K562 (cell line): ENCODE measurements around the gene SLC1A4. TPM values are rescaled to one million over a fixed set of nuclear protein-coding genes. Genes with fewer than 3 reads are reported as not detected.

Source experiments
- ATAC-seq: fragments of 200-7000 bp; cut with Tn5 transposase; 3 replicates; pipeline ENCODE4 v1.9.1; 2020; ENCODE audit warnings: moderate library complexity
- BruUV-seq: library from RNA; stranded (reverse); fragments of 400-500 nt; replicated peaks from 2 replicates; lab custom pipeline; 2021; lab: Mats Ljungman, UMichigan
- CTCF ChIA-PET: fragments of 300-600 bp; formaldehyde crosslinking; extraction: SDS; loops from one replicate; lab custom pipeline; 2021; ENCODE audit warnings: low intra/inter-chr PET ratio; lab: Yijun Ruan, JAX
- POLR2A ChIA-PET: fragments of 300-600, 350-650 bp; sonication (Branson Sonifier 250); formaldehyde crosslinking; extraction: SDS; loops from one replicate; lab custom pipeline; 2021; ENCODE audit warnings: antibody characterized with exemption, inconsistent platforms; lab: Yijun Ruan, JAX
- DNase-seq, 4 experiments: peaks; one replicate each; pipeline versions ENCODE4 v3.0.0 to v3.0.0-alpha.2; 2011 to 2018; ENCODE audit warnings: low spot score in 3 of 4, mixed read lengths in 3 of 4; ENCODE audit errors: extremely low read depth in 1 of 4
- FAIRE-seq: peaks from 2 replicates; lab custom pipeline; 2011; peaks lifted over from hg19 to GRCh38; lab: Jason Lieb, UNC
- H2AFZ ChIP-seq: 2 replicates; pipeline ENCODE4 v1.6.0; 2011; ENCODE audit warnings: low read depth, low read length, control low read depth, inconsistent platforms
- H3K27ac ChIP-seq: fragments of 200-600 bp; 3 replicates; pipeline ENCODE4 v1.8.0; 2011; ENCODE audit warnings: low read depth, mild to moderate bottlenecking, control low read depth, inconsistent platforms, low read length, moderate library complexity, mixed read lengths; ENCODE audit errors: extremely low read depth
- H3K27me3 ChIP-seq, 2 experiments: fragments of 300-600 bp in 1 of 2; 2 replicates in 1 of 2; 3 replicates in 1 of 2; pipeline versions ENCODE4 v1.6.0 to v1.8.0; 2011; ENCODE audit warnings: inconsistent platforms in 2 of 2, low read length in 2 of 2, mild to moderate bottlenecking in 1 of 2, mixed read lengths in 1 of 2, moderate library complexity in 1 of 2; ENCODE audit not compliant: control insufficient read depth in 2 of 2, insufficient read depth in 2 of 2
- H3K36me3 ChIP-seq: fragments of 300-600 bp; 3 replicates; pipeline ENCODE4 v1.8.0; 2011; ENCODE audit warnings: mild to moderate bottlenecking, low read length, inconsistent platforms; ENCODE audit not compliant: control insufficient read depth, insufficient read depth
- H3K4me1 ChIP-seq, 2 experiments: fragments of 200-600 bp in 1 of 2; replicated peaks in 1 of 2; 2 replicates in 1 of 2; 3 replicates in 1 of 2; pipeline versions ENCODE4 v1.5.1 to v1.8.0; 2011; ENCODE audit warnings: inconsistent platforms in 2 of 2, low read length in 2 of 2, mild to moderate bottlenecking in 1 of 2, mixed read lengths in 1 of 2, moderate library complexity in 1 of 2; ENCODE audit not compliant: control insufficient read depth in 2 of 2, insufficient read depth in 2 of 2
- H3K4me2 ChIP-seq: 2 replicates; pipeline ENCODE4 v1.6.1; 2011; ENCODE audit warnings: low read length, control low read depth, inconsistent platforms, mixed read lengths; ENCODE audit not compliant: insufficient read depth
- H3K4me3 ChIP-seq: fragments of 200-600 bp; sonication (generic), shearing (Covaris generic); 2 replicates; pipeline ENCODE4 v1.5.1; 2016; ENCODE audit warnings: control low read depth, inconsistent platforms
- H3K79me2 ChIP-seq: fragments of 200-600 bp; 3 replicates; pipeline ENCODE4 v1.8.0; 2011; ENCODE audit warnings: low read length, inconsistent platforms; ENCODE audit not compliant: control insufficient read depth, insufficient read depth
- H3K9ac ChIP-seq, 2 experiments: 2 replicates each; pipeline versions ENCODE4 v1.6.0 to v1.6.1; 2011; ENCODE audit warnings: low read depth in 2 of 2, low read length in 2 of 2, control low read depth in 1 of 2, inconsistent platforms in 1 of 2, mild to moderate bottlenecking in 1 of 2, mixed read lengths in 1 of 2; ENCODE audit not compliant: insufficient read depth in 1 of 2
- H3K9me1 ChIP-seq: one replicate; pipeline ENCODE4 v1.6.0; 2011; ENCODE audit warnings: inconsistent platforms, mild to moderate bottlenecking, low read length, moderate library complexity; ENCODE audit not compliant: control insufficient read depth, insufficient read depth
- H3K9me3 ChIP-seq: replicated peaks from 2 replicates; pipeline ENCODE4 v1.5.1; 2011; ENCODE audit warnings: low read depth, low read length, inconsistent platforms; ENCODE audit not compliant: control insufficient read depth, insufficient read depth
- H4K20me1 ChIP-seq: replicated peaks from 2 replicates; pipeline ENCODE4 v1.6.1; 2011; ENCODE audit warnings: low read length, inconsistent platforms, mixed read lengths; ENCODE audit not compliant: control insufficient read depth, insufficient read depth
- BMI1 ChIP-seq: fragments of 150-350 bp; IDR thresholded peaks from 2 replicates; pipeline ENCODE4 v1.6.1; 2014; ENCODE audit warnings: low read length
- MTA1 ChIP-seq: fragments of 450-650 bp; IDR thresholded peaks from 2 replicates; pipeline ENCODE4 v1.6.1; 2017; ENCODE audit warnings: borderline replicate concordance
- RCOR1 ChIP-seq, 2 experiments: IDR thresholded peaks; 2 replicates each; pipeline ENCODE4 v1.6.1; 2012; ENCODE audit warnings: low read depth in 2 of 2, low read length in 2 of 2, borderline replicate concordance in 1 of 2, improper control_type of control experiment in 1 of 2
- ZNF121 ChIP-seq: sonication (generic); formaldehyde crosslinking; conservative IDR thresholded peaks from 2 replicates; pipeline ENCODE4 v1.8.0; 2022; ENCODE audit warnings: missing genetic modification reagents
- ZNF263 ChIP-seq: sonication (generic); formaldehyde crosslinking; IDR thresholded peaks from 2 replicates; pipeline ENCODE4 v1.8.0; 2022; ENCODE audit warnings: mild to moderate bottlenecking, missing genetic modification reagents, borderline replicate concordance
- ZNF584 ChIP-seq: fragments of 200-800 bp; sonication (Bioruptor generic); IDR thresholded peaks from 2 replicates; pipeline ENCODE4 v1.6.1; 2016; ENCODE audit warnings: low read depth, mild to moderate bottlenecking, missing genetic modification characterization, missing compliant biosample characterization
- WGBS: fragments of 100-300 bp; shearing (Covaris generic); methylation state at CpG from one replicate; pipeline ENCODE4 v1.1.6; 2016; ENCODE audit warnings: low coverage, mixed read lengths; ENCODE audit not compliant: insufficient coverage; ENCODE audit errors: missing lambda C conversion rate; 5-methylcytosine and 5-hydroxymethylcytosine counted together
- in situ Hi-C: fragments of 300-500 bp; cut with MboI; formaldehyde crosslinking; loops from 4 replicates; pipeline ENCODE4 v1.15.0; 2018; ENCODE audit warnings: inconsistent platforms, mixed read lengths
- intact Hi-C: fragments of 100-400 bp; cut with micrococcal nuclease; formaldehyde crosslinking; loops from 2 replicates; pipeline ENCODE4 v1.14.2; 2022
- polyA plus RNA-seq, 8 experiments: library from polyadenylated mRNA; depleted of rRNA in 4 of 8; stranded (reverse) in 5 of 8; unstranded in 3 of 8; fragments of >200 nt; fragmentation: Nextera tagmentation in 2 of 8; fragmentation: Illumina TruSeq in 1 of 8; extraction: Ambion mirVana in 2 of 8; extraction: Trizol in 1 of 8; gene quantifications; 2 replicates each; pipeline versions ENCODE4 v1.2.1 to v1.2.3, GENCODE V29; 2011 to 2014; ENCODE audit warnings: inconsistent platforms in 1 of 8, missing spikeins in 1 of 8
- total RNA-seq, 7 experiments: library from RNA; depleted of rRNA in 6 of 7; stranded (reverse); fragments of >200 nt in 6 of 7; fragmentation: Illumina TruSeq in 2 of 7; extraction: Trizol in 2 of 7; gene quantifications; 2 replicates each; pipeline versions ENCODE4 v1.2.1 to v1.2.3, GENCODE V29; 2011 to 2021; ENCODE audit warnings: low replicate concordance in 1 of 7
- TF ChIP-seq, protein P1 (sequence below): fragments of 200-600 bp; sonication (generic); IDR thresholded peaks from one replicate; pipeline ENCODE4 v1.6.1; 2012; ENCODE audit warnings: mild to moderate bottlenecking, low read depth, low read length, inconsistent platforms
- TF ChIP-seq, protein P2 (sequence below): fragments of 250-450 bp; sonication (Bioruptor Pico); IDR thresholded peaks from 2 replicates; pipeline ENCODE4 v1.8.0; 2022; ENCODE audit warnings: moderate library complexity, mild to moderate bottlenecking, inconsistent platforms

The SLC1A4 gene
- total and polyA plus RNA-seq, 9 of the 15 experiments (the other 6 are each of a cell fraction or from before 2014, with no cell fraction given): 4.4 to 24.0 (median 10.9) TPM

GRCh38 chr2:65003037-65003436 lies 13.8 kb downstream of the SLC1A4 start:
- Histone ChIP-seq H3K27ac (no peak overlapping the region), H3K36me3 (peaks cover 11% of the 10 kb centered on the region; the same call in 2 of the 3 replicates), H3K79me2 (no peaks in the 10 kb centered on the region), H3K27me3 (no peaks in the 10 kb centered on the region), H3K4me3 (no peak overlapping the region), H3K9me1 (no peaks in the 10 kb centered on the region), H2AFZ (no peak overlapping the region), H4K20me1 (no peaks in the 10 kb centered on the region; the same call in 1 of the 2 replicates), H3K9me3 (peaks cover 6% of the 10 kb centered on the region; the same call in 1 of the 2 replicates), H3K4me1 (peaks cover 8 to 10% of the 10 kb centered on the region in 2 experiments; a peak in 4 of 5 replicates), H3K4me2 (no peak overlapping the region), H3K9ac (no peak overlapping the region; a peak in 1 of 4 replicates)
- no peak for ATAC-seq
- in situ Hi-C loops: no loop called here
- FAIRE-seq: no peak
- BruUV-seq: no TSS peak
- TF ChIP-seq, protein P1, sequence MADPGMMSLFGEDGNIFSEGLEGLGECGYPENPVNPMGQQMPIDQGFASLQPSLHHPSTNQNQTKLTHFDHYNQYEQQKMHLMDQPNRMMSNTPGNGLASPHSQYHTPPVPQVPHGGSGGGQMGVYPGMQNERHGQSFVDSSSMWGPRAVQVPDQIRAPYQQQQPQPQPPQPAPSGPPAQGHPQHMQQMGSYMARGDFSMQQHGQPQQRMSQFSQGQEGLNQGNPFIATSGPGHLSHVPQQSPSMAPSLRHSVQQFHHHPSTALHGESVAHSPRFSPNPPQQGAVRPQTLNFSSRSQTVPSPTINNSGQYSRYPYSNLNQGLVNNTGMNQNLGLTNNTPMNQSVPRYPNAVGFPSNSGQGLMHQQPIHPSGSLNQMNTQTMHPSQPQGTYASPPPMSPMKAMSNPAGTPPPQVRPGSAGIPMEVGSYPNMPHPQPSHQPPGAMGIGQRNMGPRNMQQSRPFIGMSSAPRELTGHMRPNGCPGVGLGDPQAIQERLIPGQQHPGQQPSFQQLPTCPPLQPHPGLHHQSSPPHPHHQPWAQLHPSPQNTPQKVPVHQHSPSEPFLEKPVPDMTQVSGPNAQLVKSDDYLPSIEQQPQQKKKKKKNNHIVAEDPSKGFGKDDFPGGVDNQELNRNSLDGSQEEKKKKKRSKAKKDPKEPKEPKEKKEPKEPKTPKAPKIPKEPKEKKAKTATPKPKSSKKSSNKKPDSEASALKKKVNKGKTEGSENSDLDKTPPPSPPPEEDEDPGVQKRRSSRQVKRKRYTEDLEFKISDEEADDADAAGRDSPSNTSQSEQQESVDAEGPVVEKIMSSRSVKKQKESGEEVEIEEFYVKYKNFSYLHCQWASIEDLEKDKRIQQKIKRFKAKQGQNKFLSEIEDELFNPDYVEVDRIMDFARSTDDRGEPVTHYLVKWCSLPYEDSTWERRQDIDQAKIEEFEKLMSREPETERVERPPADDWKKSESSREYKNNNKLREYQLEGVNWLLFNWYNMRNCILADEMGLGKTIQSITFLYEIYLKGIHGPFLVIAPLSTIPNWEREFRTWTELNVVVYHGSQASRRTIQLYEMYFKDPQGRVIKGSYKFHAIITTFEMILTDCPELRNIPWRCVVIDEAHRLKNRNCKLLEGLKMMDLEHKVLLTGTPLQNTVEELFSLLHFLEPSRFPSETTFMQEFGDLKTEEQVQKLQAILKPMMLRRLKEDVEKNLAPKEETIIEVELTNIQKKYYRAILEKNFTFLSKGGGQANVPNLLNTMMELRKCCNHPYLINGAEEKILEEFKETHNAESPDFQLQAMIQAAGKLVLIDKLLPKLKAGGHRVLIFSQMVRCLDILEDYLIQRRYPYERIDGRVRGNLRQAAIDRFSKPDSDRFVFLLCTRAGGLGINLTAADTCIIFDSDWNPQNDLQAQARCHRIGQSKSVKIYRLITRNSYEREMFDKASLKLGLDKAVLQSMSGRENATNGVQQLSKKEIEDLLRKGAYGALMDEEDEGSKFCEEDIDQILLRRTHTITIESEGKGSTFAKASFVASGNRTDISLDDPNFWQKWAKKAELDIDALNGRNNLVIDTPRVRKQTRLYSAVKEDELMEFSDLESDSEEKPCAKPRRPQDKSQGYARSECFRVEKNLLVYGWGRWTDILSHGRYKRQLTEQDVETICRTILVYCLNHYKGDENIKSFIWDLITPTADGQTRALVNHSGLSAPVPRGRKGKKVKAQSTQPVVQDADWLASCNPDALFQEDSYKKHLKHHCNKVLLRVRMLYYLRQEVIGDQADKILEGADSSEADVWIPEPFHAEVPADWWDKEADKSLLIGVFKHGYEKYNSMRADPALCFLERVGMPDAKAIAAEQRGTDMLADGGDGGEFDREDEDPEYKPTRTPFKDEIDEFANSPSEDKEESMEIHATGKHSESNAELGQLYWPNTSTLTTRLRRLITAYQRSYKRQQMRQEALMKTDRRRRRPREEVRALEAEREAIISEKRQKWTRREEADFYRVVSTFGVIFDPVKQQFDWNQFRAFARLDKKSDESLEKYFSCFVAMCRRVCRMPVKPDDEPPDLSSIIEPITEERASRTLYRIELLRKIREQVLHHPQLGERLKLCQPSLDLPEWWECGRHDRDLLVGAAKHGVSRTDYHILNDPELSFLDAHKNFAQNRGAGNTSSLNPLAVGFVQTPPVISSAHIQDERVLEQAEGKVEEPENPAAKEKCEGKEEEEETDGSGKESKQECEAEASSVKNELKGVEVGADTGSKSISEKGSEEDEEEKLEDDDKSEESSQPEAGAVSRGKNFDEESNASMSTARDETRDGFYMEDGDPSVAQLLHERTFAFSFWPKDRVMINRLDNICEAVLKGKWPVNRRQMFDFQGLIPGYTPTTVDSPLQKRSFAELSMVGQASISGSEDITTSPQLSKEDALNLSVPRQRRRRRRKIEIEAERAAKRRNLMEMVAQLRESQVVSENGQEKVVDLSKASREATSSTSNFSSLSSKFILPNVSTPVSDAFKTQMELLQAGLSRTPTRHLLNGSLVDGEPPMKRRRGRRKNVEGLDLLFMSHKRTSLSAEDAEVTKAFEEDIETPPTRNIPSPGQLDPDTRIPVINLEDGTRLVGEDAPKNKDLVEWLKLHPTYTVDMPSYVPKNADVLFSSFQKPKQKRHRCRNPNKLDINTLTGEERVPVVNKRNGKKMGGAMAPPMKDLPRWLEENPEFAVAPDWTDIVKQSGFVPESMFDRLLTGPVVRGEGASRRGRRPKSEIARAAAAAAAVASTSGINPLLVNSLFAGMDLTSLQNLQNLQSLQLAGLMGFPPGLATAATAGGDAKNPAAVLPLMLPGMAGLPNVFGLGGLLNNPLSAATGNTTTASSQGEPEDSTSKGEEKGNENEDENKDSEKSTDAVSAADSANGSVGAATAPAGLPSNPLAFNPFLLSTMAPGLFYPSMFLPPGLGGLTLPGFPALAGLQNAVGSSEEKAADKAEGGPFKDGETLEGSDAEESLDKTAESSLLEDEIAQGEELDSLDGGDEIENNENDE: no peak
- TF ChIP-seq ZNF263 (CRISPR knock-in tag) (no peak), ZNF584 (CRISPR knock-in tag) (no peak), ZNF121 (CRISPR knock-in tag) (no peak), BMI1 (no peak), RCOR1 (IDR thresholded peaks at IDR 0.05; ENCODE audit: borderline replicate concordance in 1 of 2, low read depth in 2 of 2, low read length in 2 of 2) (no peak), MTA1 (no peak)
- TF ChIP-seq, protein P2, sequence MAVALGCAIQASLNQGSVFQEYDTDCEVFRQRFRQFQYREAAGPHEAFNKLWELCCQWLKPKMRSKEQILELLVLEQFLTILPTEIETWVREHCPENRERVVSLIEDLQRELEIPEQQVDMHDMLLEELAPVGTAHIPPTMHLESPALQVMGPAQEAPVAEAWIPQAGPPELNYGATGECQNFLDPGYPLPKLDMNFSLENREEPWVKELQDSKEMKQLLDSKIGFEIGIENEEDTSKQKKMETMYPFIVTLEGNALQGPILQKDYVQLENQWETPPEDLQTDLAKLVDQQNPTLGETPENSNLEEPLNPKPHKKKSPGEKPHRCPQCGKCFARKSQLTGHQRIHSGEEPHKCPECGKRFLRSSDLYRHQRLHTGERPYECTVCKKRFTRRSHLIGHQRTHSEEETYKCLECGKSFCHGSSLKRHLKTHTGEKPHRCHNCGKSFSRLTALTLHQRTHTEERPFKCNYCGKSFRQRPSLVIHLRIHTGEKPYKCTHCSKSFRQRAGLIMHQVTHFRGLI (CRISPR knock-in tag): no peak
- intact Hi-C loops: no loop called here
- no peak for DNase-seq
- ChIA-PET CTCF (no interaction called here), POLR2A (interaction anchor here (0.7 to 1.0 kb wide), 2 partner anchors 13 to 1100 kb away, joined by 3 read pairs; no protein-coding TSS in a partner anchor)
- 71% methylated on average over 3 of the region's 3 CpGs for WGBS
